DMS 273 (cell line): ENCODE results near the gene UBE2M.
"Not testable (repeated sequence)": the region's sequence is repeated elsewhere in the genome, so short reads cannot be mapped to it uniquely, and the experiment has no call there.

ENCODE experiments used
- DNase-seq: peaks from one replicate; lab custom pipeline; 2025; ENCODE audit not compliant: unreplicated experiment; lab: John Stamatoyannopoulos, UW

Gene UBE2M

DNA sequence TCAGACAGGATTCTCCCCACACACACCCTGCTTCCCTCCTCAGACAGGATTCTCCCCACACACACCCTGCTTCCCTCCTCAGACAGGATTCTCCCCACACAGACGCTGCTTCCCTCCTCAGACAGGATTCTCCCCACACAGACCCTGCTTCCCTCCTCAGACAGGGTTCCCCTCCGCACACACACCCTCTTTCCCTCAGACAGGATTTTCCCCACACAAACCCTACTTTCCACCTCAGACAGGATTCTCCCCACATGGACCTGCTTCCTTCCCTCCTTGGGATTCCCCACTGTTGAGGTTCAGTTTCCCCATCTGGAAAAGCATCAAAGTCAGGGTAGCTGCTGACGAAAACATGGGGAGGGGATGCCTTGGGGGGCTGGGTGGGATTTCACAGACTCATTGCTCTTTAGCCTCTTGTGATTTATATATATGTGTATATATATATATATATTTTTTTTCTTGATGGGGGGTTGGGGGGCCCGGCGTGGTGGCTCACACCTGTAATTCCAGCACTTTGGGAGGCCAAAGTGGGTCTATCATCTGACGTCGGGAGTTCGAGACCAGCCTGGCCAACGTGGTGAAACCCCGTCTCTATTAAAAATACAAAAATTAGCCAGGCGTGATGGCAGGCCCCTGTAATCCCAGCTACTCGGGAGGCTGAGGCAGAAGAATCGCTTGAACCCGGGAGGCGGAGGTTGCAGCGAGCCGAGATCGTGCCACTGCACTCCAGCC is 15.6 kb downstream of the UBE2M start:
- DNase-seq: not testable (repeated sequence)

DNA sequence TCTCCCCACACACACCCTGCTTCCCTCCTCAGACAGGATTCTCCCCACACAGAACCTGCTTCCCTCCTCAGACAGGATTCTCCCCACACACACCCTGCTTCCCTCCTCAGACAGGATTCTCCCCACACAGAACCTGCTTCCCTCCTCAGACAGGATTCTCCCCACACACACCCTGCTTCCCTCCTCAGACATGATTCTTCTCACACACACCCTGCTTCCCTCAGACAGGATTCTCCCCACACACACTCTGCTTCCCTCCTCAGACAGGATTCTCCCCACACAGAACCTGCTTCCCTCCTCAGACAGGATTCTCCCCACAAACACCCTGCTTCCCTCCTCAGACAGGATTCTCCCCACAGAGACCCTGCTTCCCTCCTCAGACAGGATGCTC is 19.2 kb downstream of the UBE2M start:
- not testable (repeated sequence) for DNase-seq

DNA sequence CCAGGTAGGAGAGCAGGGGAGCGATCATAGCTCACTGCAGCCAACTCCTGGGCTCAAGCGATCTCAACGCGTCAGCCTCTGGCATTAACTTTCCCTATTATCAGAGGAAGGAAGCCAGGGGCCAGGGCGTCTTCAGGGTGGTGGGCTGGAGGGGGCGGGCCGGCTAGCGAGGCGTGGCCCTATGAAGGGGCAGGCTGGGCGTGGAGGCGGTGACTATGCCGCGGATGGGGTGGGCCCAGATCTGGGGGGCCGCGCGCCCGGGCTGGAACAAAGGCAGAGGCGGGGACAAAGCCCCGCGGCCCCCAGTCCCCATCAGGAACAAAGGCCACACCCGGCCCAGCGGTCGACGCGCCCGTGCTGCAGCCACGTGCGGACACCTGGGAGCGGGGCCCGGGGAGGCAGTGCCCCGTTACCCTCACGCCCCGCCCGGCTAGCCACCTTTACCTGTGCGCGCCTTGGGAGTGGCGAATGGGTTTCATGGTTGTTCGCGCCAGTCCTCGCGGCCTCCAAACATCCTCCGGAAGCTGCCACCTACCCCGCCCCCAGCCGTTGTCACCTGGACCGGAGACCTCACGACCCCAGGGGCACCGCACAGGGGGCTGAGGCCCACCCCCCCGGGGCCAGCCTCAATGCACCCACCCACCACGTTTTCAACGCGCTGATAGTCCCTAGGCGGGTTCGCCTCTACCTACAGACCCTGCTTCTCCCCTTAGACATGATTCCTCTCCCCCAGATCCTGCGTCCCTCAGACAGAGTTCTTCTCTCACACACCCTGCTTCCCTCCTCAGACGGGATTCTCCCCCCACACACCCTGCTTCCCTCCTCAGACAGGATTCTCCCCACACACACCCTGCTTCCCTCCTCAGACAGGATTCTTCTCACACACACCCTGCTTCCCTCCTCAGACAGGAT is 19.9 kb downstream of the UBE2M start:
- DNase-seq: no peak

- no peak for DNase-seq
Observed at GRCh38 chr19:58536852-58537798, 21.3 kb downstream of the UBE2M start.

DNA sequence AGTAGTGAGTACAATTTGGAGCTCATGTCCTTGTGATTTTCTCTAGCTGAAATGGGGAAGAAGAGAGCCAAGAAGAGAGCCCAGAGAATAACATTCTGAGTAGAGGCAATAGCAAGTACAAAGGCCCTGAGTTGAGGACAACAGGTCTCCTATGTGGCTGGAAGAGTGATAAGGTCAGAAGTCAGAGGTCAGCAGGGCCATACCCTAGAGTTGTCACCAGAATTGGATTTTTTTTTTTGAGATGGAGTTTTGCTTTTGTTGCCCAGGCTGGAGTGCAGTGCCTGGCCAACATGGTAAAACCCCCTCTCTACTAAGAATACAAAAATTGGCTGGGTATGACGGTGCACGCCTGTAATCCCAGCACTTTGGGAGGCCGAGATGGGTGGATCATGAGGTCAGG is 22.6 kb downstream of the UBE2M start:
- no peak for DNase-seq

DNA sequence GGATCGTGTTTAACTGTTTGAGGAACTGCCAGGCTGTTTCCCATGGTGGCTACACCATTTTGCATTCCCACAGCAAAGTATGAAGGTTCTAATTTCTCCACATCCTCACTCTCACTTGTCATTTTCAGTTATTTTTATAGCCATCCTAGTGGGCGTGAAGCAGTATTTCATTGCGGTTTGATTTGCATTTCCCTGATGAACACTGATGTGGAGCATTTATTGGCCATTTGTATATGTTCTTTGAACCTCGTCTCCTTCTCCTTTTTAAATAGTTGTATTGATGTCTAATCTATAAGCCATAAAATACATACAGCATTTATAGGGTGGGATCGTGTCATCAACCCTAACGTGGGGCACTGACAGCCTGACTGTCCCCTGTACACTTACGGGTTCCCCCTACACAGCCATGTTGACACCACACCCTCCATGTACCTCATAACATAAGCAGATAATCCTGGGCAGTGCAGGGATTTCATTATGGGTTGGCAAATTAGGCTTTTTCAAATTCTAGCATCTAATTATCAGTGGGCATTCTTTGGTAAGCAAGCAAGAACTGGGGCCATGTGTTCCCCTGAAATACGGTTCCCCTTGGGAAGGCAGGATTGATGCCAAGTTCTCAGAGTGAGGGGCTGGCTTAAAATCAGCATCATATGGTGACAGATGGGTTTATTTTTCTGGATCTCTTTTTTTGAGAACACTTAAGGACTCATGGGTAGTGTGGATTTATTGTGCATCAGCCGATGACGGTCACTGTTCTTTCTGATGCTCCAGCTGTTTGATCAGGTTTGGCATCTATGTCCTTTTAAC is 27.2 kb downstream of the UBE2M start:
- DNase-seq: peak; percentile 74

DNA sequence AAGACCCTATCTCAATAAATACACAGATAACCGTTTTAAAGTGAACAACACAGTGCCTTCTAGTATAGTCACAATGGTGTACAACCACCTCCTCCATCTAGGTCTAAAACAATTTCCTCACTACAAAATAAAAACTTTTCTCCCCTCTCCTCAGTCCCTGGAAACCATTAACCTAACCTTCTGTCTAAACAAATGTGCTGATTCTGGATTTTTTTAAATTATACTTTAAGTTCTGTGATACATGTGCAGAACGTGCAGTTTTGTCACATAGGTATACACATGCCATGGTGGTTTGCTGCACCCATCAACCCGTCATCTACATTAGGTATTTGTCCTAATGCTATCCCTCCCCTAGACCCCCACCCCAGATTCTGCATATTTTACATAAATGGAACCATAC is 29.0 kb downstream of the UBE2M start:
- DNase-seq: no peak

DNA sequence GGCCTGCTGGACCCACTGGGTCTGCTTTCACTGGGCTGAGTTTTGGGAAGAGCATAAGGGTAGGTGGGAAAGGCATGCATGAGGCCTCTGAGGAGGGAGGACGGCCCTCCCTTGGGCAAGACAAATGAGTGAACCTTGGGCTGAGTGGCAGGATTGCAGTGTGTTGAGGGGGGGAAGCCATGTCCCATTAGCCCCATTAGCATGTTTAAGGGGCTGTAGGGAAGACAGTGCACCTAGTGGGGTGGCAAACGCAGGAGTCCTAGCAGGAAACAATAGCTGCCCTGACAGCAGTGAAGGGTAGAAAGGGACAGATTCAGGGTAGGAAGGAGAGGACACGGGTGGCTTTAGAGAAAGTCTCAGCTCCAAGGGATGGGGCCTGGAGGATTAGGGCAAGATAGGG is 35.7 kb downstream of the UBE2M start:
- no peak for DNase-seq

- no peak for DNase-seq
Observed at GRCh38 chr19:58521651-58522050, 36.8 kb downstream of the UBE2M start.

DNA sequence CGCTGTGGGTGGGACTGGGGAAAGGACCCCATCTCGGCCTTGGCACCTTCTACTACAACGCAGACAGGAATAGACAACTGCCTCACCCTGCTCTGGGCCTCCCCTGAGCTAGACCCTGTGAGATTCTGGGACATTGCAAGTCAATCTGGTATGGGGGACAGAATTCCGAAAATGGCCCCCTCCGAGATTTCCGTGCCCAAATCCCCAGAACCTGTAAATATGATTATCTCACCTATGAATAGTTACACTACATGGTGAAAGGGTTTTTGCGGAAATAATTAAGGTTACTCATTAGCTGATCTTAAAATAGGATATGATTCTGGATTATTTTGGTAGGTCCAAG is 38.2 kb downstream of the UBE2M start:
- DNase-seq: no peak

DNA sequence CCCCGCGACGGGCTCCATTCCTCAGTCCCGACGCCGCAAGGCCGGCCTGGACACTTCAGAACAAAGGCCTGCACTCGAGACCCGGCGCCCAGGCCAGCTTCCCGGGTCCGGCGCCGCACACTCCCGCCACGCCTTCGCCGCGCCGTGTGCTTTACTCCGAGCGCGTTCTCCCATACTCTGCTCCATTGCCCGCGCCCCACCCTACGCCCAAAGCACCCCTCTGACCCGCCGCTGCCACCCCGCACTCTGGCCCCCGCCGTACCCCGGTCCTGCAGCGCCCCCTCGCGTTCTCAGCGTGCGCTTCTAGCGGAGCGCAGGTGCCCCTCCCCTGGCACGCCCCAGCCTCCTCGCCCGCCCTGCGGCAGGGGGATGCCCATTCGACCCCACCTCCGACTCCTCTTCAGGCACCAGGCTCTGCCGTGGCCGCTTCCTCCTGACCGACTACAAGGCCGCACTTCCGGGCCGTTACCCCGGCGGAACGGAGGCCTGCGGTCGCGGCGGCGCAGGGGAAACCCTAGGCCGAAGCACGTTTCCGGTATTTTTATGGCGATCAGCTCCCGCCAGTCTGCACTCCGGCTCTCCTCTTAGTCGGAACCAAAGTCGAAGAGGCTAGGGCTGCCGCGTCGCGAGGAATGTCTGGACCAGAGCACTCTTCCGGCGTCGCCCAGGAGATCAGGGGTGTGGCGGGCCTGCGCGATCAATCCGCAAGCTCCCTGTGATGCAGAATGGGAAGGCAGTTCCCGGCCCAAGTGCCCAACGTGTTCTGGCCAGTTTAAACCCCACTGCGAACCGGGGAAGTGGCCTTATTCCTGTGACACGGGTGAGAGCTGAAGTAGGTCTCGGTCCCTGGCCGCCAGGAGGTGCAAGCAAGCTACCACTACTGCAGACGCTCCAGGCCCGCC is 38.8 kb downstream of the UBE2M start, which contains the start of gene ZBTB45:
Gene ZBTB45, minus strand, starts transcription at position 456 of the 902 bp plus-strand sequence. CDS start 2,137 bp downstream, outside the sequence.
- DNase-seq: peak; percentile 99

GRCh38 chr19:58519087-58519354 is 39.4 kb downstream of the UBE2M start:
- DNase-seq: peak; percentile 93

GRCh38 chr19:58518256-58519086 is 39.9 kb downstream of the UBE2M start:
- no peak for DNase-seq

- no peak for DNase-seq
Observed at GRCh38 chr19:58516964-58517833, 41.2 kb downstream of the UBE2M start.

- DNase-seq: peak; percentile 75
Observed at GRCh38 chr19:58516246-58516836, 42.1 kb downstream of the UBE2M start.

DNA sequence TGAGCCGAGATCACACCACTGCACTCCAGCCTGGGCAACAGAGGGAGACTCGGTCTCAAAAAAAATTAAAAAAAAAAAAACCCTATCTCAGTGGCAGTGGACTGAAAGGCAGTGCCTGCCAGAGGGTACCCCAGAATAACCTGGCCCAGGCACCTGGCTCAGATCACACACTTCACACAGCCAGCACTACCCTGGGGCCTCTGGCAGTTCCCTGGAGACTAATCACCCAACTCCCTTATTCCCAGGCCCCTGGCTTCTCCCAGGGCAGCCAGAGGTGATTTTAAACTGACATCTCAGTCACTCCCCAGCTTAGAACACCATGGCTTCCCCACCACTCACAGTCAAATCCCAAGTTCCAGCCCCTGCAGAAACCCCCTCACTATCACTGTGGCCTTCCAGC is 43.2 kb downstream of the UBE2M start:
- DNase-seq: no peak

- DNase-seq: no peak
Observed at GRCh38 chr19:58514564-58515022, 43.8 kb downstream of the UBE2M start.
